GM19372 (cell line): ENCODE results near the gene PRKCE.

ENCODE experiments used
- ATAC-seq: cut with Tn5 transposase; IDR thresholded peaks from one replicate; pipeline ENCODE4 v1.9.1; 2021; ENCODE audit warnings: mild to moderate bottlenecking, low read depth, moderate library complexity; ENCODE audit not compliant: unreplicated experiment

The PRKCE gene

DNA sequence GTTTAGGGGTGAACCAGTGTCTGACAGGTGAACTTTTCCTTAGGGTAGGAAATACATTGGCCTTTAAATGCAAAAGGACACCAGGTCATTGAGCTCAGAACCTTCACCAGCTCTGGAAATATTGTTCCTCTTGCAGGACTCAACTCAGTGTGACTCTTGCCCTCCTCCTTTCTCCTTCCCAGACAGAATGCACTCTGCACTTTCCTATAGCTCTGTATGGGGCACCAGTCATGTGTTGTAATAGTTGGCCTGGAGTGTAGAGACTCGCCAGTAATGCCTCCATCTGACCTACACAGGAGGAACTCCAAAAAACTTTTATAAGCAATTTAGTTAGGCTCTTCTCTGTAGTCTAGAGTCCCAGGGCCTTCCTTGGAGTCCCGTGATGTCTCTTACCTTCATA lies 397.2 kb downstream of the PRKCE start:
- no peak for ATAC-seq

DNA sequence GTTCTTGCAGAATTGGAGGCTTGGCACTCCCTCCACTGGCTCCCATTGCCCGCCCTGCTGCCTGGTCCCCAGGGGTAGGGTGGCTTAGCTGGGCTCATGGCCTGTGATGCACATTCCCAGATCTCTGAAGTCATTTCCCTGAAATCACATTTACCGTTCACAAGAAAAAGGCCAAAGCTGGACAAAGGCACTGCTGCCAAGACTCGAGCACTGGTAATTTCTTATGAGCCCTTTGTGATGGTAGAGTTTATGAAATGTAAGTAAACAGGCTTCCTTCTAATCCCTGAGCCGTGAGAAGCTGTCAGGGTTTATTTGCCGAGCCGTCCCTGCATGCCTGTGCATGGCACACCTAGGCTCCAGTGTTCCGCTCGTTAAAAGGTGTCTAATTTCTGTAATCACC lies 398.6 kb downstream of the PRKCE start:
- ATAC-seq: no peak

DNA sequence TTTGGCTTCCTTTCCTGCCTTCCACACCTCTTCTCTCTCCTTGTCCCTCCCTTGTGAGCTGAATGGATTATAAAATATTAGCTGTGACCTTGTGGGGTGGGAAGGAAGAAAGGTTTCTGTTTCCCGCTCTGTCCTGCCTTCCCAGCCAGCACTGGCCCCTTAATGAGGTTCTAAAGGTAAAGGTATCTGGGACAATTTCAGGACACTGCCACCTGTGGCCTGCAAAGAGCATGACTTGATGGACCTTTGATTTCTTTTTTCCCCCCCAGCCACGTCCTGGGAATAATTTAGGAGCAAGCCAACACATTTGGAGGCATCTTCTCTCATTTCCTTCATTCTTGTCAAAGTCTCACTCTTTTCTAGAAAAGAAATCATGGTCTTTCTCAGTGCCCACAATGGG lies 399.0 kb downstream of the PRKCE start:
- ATAC-seq: no peak

DNA sequence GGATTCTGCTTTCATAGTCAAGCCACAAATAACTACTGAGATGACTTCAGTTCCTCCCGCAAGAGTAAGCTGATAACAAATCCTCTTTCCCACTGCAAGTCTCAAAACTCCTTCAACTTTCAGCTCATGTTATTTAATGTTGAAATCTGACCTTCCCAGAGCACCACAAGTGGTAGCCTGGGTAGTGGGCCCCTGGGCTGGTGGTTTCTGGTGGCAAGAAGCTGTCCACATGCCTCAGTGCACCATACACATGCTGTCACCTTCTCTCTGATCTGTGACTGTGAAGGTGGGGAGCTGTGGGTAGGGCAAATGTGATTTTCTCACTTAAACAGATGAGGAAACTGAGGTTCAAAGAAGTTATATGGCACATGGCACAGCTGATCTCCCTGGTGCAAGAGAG lies 399.6 kb downstream of the PRKCE start:
- no peak for ATAC-seq

DNA sequence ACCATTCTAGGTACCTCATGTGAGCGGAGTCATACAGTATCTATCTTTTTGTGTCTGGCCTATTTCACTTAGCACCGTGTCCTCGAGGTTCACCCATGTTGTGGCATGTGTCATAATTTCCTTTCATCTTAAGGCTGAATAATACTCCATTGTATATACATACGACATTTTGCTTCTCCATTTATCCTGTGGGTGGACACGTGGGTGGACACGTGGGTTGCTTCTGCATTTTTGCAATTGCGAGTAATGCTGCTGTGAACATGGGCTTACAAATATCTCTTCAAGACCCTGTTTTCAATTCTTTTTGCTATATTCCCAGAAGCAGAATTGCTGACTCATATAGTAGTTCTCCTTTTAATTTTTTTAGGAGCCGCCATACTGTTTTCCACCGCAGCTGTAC lies 402.1 kb downstream of the PRKCE start:
- no peak for ATAC-seq

DNA sequence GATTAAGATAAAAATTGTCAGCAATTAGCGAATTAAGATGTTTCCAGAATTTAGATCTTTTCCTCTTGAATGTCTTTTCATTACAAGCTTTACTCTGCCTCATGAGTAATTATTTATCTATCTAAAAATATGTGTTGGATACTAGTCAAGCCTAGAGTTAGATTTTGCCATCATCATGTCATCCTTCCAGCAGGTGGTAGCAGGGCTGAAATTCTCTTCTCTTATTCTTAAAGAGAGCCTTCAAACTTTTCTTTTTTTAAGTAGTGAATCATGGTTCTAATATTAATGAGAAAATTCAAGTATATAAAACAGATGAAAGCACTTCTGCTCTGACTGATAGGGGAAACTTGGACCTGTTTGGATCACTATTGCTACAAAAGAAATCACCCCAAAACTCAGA lies 405.1 kb downstream of the PRKCE start:
- ATAC-seq: no peak

DNA sequence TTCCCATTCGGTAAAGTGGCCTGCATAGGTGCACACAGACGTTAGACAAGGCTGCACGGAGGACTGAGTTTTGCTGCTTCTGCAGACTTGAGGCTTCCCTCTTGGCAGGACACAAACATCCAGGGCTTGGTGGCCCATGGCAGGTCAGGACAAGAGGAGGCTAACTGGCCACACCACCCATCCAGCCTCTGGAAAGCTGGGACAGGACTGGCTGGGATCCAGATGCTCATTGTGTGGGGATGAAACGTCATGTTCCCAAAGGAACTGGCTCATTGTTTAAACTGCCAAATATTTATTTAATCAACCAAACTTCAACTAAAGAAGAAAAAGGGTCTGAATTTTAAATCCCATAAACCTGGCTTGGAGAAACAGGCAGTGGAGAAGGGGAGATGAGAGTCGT lies 406.7 kb downstream of the PRKCE start:
- no peak for ATAC-seq

DNA sequence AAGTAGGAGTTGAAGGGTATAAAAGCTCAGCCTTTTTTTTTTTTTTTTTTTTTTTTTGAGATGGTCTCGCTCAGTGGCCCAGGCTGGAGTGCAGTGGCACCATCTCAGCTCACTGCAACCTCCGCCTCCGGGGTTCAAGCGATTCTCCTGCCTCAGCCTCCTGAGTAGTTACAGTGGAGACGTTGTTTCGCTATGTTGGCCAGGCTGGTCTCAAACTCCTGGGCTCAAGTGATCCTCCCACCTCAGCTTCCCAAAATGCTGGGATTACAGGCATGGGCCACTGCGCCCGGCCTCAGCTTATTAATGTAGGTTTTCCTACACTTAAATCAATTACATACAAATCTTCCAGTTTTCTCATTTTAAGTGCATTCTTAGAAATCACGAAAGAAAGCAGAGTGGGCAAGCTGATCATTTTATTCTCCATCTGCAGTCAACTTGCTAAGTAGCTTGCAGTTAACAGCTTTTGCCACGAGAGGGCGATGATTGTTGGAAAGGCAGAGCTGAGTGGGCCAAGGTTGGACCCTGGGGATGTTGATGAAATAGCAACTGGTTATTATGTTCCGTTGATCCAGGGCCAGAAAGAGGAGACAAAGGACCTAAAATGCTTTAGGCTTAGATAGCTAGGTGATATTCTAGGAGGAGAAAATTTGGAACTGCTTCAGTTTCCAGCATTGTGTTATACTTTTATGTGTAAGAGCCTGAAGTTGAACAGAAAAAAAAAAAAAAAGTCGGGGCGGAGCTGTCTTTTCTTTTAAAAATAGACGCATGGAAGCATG lies 411.4 kb downstream of the PRKCE start:
- ATAC-seq: no peak

DNA sequence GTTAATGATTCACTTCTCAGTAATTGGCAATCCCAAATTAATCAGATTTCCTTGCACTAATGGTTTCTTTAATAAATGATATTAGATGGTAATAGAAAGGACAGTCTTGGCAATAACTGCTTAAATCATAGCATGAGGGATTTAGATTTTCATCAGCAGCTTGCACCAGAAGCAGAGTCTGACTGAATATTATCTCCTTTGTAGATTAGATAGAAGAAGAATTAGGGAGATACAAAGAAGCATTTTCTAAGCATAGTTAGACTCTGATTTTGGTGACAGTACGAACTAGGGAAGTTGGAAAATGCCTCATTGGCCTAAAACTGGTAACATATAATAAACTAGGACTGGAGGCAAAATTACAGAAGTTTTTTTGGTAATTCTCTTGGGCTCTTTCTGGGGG lies 412.9 kb downstream of the PRKCE start:
- no peak for ATAC-seq

DNA sequence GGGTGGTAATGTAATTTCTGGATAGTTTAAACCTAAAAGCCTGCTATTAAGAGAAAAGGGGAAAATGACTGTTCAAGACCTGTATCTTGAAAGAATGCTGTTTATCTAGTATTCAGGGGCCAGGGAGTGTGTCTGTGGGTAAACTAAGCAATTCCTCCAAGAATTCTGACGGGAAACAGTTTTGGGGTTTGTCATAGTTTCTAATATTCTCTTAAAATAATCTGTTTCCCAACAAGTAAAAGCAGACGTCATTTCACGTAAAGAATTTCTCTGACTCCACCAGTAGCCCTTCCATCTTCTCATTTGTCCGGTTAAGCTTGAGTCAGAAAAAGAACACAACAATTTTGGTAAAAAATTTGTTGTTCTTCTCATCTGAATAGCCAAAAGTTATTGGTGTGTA lies 413.7 kb downstream of the PRKCE start:
- ATAC-seq: no peak

DNA sequence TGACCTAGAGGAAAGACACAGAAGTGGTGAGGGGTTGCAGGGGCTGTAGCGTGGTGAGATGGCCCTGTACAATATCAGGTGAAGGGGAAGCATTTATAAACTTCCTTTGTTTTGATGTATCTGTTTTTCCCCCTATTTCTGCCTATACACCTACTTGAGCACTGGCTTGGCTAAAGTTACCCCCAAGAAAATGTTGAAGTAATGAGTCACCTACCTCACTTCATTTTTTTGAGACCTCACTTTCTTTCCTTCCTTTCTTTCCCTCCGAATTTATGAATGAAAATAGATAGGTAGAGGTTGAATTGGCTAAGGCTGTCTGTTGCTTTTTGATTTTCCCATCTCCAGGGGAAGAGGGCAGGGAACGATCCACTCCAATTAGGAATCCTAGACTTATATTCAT lies 414.6 kb downstream of the PRKCE start:
- no peak for ATAC-seq

DNA sequence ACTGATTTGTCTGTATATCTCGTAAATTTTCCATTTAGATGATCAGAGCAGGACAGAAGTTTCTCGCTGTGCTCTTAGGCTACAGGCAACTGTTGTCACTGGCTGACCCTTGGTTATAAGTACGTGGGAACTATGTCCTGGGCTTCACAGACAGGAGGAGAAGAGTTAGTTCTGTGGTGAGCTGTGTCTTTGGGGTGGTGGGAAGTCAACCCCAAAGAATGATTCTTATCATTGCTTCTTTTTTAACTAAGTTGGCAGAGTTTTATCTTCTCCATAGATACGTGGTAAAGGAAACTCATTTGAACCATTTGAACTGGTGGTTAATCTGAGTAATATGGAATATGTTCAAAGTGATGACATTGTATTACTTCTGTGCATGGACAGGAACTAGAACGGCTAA lies 415.1 kb downstream of the PRKCE start:
- no peak for ATAC-seq

DNA sequence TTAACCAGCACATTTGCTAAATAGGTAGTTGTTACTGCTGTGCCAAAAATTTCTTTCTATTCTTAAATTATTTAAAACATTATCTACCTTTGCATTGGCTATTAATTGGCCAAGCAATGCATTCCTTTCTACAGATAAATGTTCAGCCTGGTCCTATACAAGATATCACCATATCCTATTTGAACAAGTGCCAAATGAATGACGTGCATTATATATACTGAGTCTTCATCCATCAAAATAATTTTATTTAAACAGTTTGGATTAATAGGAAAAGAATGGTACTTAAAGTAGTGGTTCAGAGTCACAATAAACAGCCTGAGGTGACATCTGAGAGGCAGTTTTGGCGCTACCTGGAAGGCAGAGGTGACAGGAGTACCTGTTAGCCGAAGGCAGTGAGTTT lies 415.6 kb downstream of the PRKCE start:
- no peak for ATAC-seq

DNA sequence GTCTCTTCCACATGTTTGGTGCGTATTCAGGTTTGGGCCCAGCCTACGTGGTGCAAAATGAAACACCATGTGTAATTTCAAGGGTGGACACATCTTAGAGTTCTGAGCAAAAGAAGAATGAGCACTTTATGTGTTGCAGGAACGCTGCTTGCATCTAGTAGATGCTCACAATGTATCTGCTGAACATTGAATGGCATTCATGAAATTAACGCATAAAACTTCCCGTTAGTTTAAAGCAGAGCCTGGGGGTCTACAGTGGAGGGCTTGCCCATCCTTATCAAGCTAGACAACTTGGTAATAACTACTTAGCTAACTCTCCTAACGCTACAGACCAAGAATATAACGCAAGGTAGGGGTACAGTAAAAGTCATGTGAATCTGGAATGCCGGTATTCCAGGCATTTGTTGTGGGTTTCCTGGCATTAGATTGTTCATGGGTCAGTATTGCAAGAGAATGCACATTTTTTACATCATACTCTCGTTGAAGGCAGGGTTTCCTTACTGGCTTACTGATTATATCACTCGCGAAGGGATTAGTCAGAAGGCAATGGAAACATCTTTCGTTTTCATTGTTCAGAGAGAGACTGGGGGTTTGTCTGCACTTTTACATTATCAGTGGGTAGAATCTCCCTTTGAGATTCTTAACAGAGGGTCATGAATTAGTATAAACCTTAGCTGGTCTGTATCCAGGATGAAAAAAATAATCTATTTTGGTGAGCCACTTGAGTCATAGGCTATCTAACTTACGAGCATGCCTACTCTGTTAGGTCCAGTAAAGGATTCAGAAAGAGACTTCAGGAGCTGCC lies 416.2 kb downstream of the PRKCE start:
- no peak for ATAC-seq

DNA sequence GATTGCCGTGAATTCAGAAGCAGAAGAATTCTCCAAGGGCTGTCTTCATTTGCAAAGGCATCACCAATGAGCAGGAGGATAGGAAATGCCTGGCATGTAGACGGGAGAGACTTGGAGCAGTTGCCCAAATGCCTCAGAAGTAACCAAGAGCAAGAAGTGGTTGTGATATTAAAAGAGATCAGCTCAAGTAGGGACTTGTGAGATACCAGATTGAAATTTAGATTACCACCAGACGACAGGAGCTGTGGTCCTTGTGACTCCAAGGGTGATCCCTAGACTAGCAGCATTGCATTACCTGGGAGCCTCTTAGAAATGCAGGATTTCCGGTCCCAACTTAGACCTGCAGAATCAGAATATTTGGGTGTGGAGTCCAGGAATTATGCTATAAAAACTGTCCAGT lies 417.2 kb downstream of the PRKCE start:
- ATAC-seq: no peak

DNA sequence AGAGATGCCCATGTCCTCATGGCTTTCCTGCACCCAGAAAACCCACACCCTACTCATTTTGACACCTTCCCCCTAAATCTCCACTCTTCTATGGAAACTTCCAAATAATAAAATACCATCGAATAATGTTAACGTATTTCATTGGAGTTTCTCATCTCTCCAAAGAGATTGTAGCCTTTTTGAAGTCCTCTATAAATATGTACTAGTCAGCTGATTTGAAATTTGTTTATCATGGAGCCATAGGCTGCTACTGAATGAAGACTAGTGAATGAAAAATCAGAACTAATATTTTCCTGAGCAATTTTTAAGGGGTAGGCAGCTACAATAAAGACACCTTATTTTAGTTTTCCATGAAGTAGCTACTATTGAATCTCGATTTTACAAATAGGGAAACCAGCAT lies 419.6 kb downstream of the PRKCE start:
- no peak for ATAC-seq

DNA sequence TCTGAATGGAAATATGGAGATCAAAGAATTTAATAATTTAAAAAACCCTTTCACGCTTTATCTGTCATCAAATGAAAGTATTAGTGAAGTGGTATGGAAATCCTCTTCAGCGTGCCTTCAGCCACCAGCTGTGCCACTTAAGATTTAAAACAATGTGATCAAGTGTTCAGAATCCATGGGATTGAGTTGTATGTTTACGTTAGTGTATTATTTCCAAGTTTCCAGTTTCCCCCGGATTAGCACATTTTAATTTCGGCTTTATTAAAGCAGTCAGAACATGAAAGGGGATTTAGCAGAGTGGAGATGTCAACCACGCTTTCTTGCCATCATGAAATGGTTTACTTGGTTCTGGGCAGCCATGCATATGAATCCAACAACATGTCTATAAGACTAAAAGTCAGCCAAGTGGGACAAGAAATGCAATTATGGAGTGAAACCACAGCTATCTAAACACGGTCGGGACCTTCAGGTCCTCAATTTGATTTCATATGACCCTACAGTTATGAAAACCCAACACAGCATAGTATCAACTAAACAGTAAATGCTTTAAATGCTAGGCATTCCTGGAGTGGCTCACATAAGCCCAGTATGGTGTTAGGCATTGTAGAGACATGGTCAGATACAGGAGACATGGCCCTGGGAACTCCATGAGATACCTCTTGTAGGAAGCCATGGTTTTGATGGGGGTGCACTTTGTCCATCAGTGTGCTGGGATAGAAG lies 420.8 kb downstream of the PRKCE start:
- ATAC-seq: no peak

DNA sequence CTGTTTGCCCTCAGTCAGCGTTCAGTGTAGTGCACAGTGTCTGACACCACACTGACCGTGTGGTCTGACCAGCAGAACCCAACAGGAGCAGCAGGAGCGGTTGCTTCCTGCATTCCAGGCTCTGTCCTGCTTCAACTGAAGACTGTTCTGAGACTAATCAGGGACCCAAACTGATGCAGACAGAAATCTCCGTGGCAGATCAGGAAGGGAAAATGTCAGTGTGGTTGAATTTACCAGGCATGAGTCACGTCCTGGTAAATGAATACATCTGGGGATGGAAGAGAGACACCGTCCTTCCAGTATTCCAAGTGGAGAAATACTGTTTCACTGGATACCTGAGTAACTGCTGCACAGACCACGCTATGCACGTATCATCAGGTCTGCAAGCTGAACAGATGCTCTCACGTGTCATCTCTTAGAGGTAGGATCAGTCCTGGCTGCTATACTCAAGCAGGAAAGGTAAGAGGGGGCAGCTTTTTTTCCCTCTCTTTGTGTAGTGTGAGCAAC lies 422.1 kb downstream of the PRKCE start:
- no peak for ATAC-seq

DNA sequence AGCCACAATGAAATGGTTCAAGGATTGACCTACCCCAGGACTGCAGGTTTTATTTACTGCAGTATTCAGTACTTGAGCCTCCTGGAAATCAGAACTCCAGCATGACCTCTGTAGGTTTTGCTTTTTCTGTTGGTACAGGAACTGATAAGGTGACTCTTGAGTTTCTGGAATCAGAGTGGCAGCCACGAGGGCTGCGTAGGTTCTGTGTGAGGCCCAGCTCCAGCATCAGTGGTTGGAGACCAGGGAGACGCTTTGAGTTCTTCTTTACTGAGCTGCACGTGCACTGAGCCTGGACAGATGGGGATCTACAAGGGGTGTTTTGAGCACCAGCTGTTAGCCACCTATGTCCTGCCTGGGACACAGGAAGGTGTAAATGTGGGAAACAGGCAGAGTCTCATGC lies 423.0 kb downstream of the PRKCE start:
- ATAC-seq: no peak

DNA sequence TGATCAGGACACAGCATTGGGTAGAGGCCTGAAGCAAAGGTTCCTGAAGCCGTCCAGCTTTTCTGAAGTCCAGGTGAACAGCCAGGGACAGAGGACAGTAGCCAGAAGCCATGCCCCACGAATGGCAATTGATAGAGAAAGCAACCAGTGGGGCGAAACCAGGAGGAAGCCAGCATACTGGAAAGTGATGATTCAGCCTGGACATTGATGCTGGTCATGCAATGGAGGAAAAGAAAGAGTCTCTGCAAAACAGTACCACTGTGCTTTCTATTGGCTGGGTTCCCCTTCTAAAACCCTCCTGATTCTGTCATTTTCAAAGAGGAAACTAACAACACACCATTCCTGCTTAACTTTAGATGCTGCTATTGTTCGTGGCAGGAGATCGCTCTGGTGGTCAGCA lies 424.4 kb downstream of the PRKCE start:
- no peak for ATAC-seq

DNA sequence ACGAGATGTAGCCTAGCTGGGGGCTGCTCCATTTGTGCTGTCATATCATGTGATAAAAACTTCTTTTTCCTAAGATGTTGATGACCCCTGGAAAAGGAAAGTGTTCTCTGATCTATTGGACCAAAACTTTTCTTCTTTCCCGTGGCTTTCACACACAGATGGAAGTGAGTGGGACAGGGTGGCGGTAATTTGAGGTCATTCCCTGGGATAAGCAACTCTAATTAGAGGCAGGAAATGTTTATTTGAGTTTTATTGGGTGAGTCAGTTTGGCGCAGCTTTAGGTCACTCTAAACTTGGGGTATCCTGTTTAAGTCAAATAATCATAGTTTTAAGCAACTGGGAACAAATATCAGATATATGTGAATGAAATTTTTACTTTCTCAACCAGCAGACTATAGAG lies 424.8 kb downstream of the PRKCE start:
- no peak for ATAC-seq
